WTC11 (cell line): ENCODE results near the gene TMEM128.

Experiments used
- CREB1 ChIP-seq: sonication (generic); formaldehyde crosslinking; IDR thresholded peaks from 2 replicates; pipeline ENCODE4 v1.8.0; 2023; ENCODE audit warnings: mild to moderate bottlenecking, missing genetic modification reagents
- SMAD4 ChIP-seq: sonication (generic); formaldehyde crosslinking; IDR thresholded peaks from 2 replicates; pipeline ENCODE4 v1.8.0; 2022; ENCODE audit warnings: mild to moderate bottlenecking, missing genetic modification reagents
- TF ChIP-seq, protein P1 (sequence below): sonication (generic); formaldehyde crosslinking; IDR thresholded peaks from 2 replicates; pipeline ENCODE4 v1.8.1; 2023; ENCODE audit warnings: mild to moderate bottlenecking, missing genetic modification reagents, moderate library complexity
- TF ChIP-seq, protein P2 (sequence below): sonication (generic); formaldehyde crosslinking; IDR thresholded peaks from 2 replicates; pipeline ENCODE4 v1.8.1; 2022; ENCODE audit warnings: low read depth, mild to moderate bottlenecking, moderate library complexity, missing genetic modification reagents, borderline replicate concordance
- TF ChIP-seq, protein P3 (sequence below): sonication (generic); formaldehyde crosslinking; IDR thresholded peaks from 2 replicates; pipeline ENCODE4 v1.8.0; 2022; ENCODE audit warnings: mild to moderate bottlenecking, missing genetic modification reagents
- TF ChIP-seq, protein P4 (sequence below): fragments of 200-600 bp; IDR thresholded peaks from 2 replicates; pipeline ENCODE4 v1.8.0; 2022; ENCODE audit warnings: antibody characterized with exemption

DNA sequence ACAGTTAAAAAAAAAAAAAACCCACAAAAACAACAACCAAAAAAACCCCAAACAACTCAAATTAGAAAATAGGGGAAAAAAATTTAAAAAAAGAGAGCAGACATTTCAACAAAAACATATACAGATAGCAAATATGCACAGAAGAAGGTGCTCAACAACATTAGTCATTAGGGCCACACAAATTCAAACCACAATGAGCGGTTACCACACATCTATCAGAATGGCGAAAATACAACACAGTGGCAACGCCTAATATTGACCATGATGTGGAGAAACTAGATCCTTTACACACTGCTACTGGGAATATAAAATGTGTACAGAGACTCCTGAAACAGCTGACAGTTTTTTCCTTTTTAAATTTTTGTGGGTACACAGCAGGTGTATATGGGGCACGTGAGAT, 22.5 kb upstream of the TMEM128 start:
- TF ChIP-seq, protein P1, sequence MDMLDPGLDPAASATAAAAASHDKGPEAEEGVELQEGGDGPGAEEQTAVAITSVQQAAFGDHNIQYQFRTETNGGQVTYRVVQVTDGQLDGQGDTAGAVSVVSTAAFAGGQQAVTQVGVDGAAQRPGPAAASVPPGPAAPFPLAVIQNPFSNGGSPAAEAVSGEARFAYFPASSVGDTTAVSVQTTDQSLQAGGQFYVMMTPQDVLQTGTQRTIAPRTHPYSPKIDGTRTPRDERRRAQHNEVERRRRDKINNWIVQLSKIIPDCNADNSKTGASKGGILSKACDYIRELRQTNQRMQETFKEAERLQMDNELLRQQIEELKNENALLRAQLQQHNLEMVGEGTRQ (CRISPR knock-in tag): no peak
- TF ChIP-seq, protein P2, sequence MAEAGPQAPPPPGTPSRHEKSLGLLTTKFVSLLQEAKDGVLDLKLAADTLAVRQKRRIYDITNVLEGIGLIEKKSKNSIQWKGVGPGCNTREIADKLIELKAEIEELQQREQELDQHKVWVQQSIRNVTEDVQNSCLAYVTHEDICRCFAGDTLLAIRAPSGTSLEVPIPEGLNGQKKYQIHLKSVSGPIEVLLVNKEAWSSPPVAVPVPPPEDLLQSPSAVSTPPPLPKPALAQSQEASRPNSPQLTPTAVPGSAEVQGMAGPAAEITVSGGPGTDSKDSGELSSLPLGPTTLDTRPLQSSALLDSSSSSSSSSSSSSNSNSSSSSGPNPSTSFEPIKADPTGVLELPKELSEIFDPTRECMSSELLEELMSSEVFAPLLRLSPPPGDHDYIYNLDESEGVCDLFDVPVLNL: no peak
- TF ChIP-seq, protein P3, sequence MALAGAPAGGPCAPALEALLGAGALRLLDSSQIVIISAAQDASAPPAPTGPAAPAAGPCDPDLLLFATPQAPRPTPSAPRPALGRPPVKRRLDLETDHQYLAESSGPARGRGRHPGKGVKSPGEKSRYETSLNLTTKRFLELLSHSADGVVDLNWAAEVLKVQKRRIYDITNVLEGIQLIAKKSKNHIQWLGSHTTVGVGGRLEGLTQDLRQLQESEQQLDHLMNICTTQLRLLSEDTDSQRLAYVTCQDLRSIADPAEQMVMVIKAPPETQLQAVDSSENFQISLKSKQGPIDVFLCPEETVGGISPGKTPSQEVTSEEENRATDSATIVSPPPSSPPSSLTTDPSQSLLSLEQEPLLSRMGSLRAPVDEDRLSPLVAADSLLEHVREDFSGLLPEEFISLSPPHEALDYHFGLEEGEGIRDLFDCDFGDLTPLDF: no peak
- no peak for TF ChIP-seq SMAD4 (CRISPR knock-in tag)
- TF ChIP-seq, protein P4, sequence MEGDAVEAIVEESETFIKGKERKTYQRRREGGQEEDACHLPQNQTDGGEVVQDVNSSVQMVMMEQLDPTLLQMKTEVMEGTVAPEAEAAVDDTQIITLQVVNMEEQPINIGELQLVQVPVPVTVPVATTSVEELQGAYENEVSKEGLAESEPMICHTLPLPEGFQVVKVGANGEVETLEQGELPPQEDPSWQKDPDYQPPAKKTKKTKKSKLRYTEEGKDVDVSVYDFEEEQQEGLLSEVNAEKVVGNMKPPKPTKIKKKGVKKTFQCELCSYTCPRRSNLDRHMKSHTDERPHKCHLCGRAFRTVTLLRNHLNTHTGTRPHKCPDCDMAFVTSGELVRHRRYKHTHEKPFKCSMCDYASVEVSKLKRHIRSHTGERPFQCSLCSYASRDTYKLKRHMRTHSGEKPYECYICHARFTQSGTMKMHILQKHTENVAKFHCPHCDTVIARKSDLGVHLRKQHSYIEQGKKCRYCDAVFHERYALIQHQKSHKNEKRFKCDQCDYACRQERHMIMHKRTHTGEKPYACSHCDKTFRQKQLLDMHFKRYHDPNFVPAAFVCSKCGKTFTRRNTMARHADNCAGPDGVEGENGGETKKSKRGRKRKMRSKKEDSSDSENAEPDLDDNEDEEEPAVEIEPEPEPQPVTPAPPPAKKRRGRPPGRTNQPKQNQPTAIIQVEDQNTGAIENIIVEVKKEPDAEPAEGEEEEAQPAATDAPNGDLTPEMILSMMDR: no peak
- no peak for TF ChIP-seq CREB1 (CRISPR knock-in tag)
